ENCODE measurements around the gene GPS1.

Gene GPS1

DNA sequence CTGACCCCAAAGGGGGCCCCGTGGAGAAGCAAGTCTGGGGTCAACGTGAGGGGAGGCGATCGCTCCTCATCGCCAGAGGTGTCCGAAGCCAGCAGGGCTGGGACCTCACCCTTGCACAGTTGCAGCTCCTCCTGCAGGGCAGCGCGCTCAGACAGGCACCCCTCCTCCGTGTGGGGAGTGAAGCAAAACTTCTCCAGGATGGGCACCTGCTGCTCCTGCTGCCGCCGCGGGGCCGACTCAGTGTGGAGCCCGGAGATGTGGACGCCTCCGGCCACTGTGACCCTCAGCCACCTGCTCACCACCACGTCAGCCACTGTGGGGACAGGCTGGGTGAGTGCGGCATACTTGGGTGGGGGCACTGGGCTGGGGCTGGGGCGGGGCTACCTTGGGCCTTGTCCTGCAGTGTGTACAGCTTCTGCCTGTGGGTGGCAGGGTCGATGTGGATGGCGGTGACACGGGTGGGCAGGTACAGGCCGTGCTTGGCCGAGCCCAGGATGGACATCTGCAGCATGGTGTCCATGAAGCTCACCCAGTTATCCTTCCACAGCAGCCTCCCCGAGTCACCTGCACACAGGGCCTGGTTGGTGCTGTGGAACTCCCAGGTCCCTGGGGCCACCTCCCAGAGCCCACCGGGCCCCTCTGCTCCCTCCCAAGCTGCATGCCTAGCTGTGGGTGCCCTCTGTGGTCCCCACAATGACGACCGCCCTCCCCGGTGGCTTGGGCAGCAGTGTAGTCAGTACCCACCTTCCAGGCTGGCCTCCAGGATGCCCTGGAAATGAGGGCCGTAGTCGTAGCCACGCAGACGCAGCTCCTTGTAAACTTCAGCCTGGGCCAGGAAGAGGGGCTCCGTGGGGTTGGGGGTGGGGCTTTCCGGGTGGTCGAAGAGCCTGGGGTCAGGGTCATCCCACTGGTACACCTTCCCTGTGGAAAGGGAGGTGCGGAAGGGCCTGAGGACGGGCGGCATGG, 35.5 kb downstream of the GPS1 start:
- no peak for DNase-seq (ENCODE audit: low read depth)
- H3K4me3 ChIP-seq (ENCODE audit: low read depth, low read length): no peak overlapping the region
- TF ChIP-seq, protein P1, sequence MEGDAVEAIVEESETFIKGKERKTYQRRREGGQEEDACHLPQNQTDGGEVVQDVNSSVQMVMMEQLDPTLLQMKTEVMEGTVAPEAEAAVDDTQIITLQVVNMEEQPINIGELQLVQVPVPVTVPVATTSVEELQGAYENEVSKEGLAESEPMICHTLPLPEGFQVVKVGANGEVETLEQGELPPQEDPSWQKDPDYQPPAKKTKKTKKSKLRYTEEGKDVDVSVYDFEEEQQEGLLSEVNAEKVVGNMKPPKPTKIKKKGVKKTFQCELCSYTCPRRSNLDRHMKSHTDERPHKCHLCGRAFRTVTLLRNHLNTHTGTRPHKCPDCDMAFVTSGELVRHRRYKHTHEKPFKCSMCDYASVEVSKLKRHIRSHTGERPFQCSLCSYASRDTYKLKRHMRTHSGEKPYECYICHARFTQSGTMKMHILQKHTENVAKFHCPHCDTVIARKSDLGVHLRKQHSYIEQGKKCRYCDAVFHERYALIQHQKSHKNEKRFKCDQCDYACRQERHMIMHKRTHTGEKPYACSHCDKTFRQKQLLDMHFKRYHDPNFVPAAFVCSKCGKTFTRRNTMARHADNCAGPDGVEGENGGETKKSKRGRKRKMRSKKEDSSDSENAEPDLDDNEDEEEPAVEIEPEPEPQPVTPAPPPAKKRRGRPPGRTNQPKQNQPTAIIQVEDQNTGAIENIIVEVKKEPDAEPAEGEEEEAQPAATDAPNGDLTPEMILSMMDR (IDR thresholded peaks at IDR 0.05; ENCODE audit: low read depth, low read length): no peak
- peak; percentile 9 for TF ChIP-seq POLR2A (IDR thresholded peaks at IDR 0.05; ENCODE audit: extremely low read depth, insufficient read length)

DNA sequence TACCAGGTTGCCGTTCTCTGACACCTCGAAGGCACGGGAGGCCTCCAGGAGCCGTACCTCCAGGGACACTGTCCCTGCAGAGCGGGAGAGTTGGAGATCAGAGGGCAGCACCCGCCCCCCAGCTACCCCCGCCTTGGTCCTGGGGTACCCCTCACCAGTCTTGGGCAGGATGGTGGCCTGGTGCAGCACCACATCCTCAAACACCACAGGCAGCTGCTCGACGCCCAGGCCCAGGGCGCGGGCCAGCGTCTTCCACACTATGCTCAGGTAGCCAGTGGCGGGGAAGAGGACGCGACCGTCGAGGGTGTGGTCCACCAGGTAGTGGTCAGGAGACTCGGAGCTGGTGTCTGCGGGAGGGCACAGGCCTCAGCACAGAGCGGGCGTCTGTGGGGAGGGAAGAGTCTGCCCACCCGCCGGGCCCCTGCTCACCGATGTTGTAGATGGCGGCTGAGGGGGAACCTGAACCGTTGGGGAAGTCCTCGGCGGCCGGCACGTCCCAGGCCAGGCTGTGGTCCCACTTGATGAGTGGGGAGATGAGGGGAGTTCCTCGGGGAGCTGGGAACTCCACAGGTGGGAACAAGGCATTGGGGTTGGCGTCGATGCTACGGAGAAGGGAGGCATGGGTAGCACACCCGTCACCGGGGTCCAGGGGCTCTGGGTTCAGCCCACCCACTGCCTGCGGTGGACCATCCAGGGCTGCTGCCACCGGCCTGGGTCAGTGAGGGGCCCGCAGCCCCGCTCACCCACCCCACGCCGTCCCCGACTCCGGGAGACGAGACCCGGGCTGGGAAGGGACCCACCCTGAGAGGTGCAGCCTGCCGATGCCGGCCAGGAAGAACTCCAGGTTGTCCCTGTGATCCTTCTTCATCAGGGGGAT, 36.5 kb downstream of the GPS1 start:
- TF ChIP-seq, protein P1 (IDR thresholded peaks at IDR 0.05; ENCODE audit: low read depth, low read length): no peak
- TF ChIP-seq, protein P2, sequence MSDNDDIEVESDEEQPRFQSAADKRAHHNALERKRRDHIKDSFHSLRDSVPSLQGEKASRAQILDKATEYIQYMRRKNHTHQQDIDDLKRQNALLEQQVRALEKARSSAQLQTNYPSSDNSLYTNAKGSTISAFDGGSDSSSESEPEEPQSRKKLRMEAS (IDR thresholded peaks at IDR 0.05; ENCODE audit: low read depth, low read length): no peak
- TF ChIP-seq MYC (IDR thresholded peaks at IDR 0.05; ENCODE audit: low read depth, low read length) (no peak), POLR2A (IDR thresholded peaks at IDR 0.05; ENCODE audit: extremely low read depth, insufficient read length) (peak; percentile 20)
- no peak for DNase-seq (ENCODE audit: low read depth)

DNA sequence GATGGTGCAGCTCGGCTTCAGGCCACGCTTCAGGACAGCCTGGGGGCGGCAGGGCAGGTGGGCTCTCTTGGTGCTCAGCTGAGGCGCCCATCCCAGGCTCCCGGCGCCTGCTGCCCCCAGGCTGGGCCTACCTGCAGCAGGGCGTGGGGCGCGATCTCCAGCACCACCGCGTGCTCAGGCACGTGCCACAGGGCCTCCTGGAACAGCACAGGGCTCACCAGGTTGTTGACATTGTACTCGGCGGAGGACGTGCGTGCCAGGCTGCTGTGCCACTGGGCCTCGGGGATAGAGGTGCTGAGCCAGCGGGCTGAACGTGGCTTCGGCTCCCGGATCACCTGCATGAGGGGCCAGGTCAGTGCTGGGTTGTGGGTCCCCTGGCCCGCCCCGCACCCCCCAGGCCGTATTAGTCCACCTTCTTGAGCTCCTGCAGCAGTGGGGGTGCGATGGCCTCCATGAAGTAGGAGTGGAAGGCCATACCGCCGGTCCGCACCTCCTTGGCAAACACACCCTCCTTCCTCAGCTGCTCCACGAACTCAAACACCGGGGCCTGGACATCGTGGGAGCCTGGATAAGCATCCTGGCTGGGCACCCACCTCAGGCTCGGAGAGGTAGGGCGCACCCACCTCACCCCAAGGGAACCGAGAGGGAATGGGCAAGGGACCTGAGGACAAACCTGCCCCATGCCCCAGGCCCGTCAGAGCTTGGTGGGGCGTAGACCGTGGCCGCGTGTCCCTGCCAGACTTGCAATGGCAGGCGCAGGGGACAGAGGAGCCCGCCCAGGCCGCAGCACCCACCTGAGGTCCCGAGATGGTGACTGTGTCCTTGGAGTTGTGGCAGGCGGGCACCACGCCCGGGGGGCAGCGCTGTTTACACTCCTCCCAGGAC, 37.4 kb downstream of the GPS1 start:
- H3K4me3 ChIP-seq (ENCODE audit: low read depth, low read length): no peak overlapping the region
- peak; percentile 4 for DNase-seq (ENCODE audit: low read depth)
- peak; percentile 7 for TF ChIP-seq POLR2A (IDR thresholded peaks at IDR 0.05; ENCODE audit: extremely low read depth, insufficient read length)
- TF ChIP-seq, protein P1 (IDR thresholded peaks at IDR 0.05; ENCODE audit: low read depth, low read length): no peak

More for the DNA sequence above, 36.5 kb downstream of the GPS1 start:
- no peak overlapping the region for H3K4me3 ChIP-seq (ENCODE audit: low read depth, low read length)

DNA sequence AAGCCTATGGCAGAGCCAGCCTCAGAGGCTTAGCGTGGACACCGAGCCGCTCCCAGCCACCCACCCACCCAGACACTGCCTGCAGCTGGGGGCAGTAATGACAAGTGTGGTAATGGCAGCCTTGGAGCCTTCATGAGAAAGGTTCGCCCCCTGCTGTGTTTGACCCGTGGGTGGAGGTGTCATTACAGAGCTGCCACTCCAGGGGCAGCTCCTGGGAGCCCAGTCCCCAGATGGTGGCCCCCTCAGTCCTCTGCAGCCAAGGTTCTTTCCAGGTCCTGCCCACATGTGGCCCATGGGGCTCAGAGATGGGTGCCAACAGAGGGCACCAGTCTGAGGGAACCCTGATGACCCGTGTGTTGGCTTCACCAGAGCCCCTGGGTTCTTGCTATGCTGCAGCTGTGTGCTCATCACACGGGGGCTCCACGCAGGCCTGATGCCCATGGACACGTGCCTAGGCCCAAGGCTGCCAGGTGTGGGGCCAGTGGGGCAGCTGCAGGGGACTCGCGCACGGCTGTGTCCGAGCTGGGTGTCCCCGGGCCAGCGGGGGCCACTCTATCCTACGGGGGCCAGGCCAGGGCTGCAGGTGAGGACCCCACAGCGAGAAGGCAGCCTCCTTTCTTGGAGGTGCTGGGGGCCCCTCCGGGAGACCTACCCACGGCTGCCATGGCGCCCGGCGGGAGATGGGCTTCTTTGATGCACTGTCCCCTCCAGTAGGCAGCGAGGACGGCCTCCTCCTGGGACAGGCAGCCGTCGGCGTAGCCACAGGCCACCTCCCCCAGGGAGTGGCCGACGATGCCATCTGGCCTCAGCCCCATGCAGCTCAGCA, 38.2 kb downstream of the GPS1 start:
- no peak for TF ChIP-seq MYC (IDR thresholded peaks at IDR 0.05; ENCODE audit: low read depth, low read length)
- TF ChIP-seq, protein P1 (IDR thresholded peaks at IDR 0.05; ENCODE audit: low read depth, low read length): no peak
- TF ChIP-seq, protein P2 (IDR thresholded peaks at IDR 0.05; ENCODE audit: low read depth, low read length): no peak
- TF ChIP-seq POLR2A (IDR thresholded peaks at IDR 0.05; ENCODE audit: extremely low read depth, insufficient read length): no peak
- DNase-seq (ENCODE audit: low read depth): peak; percentile 41
- H3K4me3 ChIP-seq (ENCODE audit: low read depth, low read length): no peak overlapping the region
